D721Med (cell line): ENCODE results near the gene TBC1D5.
A peak's percentile ranks its signal among the peaks of the same experiment; 100 is the strongest.
"Not testable (repeated sequence)": the region's sequence is repeated elsewhere in the genome, so short reads cannot be mapped to it uniquely, and the experiment has no call there.

ENCODE experiments used
- DNase-seq: peaks from one replicate; pipeline ENCODE4 v3.0.0; 2011; ENCODE audit warnings: low spot score; ENCODE audit not compliant: insufficient read length
- FAIRE-seq: peaks from 2 replicates; lab custom pipeline; 2011; peaks lifted over from hg19 to GRCh38; lab: Jason Lieb, UNC
- CTCF ChIP-seq: IDR thresholded peaks from 2 replicates; pipeline ENCODE4 v1.5.1; 2012; ENCODE audit warnings: mild to moderate bottlenecking, control low read depth; ENCODE audit not compliant: insufficient read depth; ENCODE audit errors: missing control alignments

Gene TBC1D5

GRCh38 chr3:17707813-17708543 is 34.5 kb downstream of the TBC1D5 start:
- FAIRE-seq (no peak), DNase-seq (no peak)
- no peak for TF ChIP-seq CTCF

GRCh38 chr3:17705991-17706390 is 36.4 kb downstream of the TBC1D5 start:
- not testable (repeated sequence) for DNase-seq, FAIRE-seq

GRCh38 chr3:17699815-17700214 is 42.6 kb downstream of the TBC1D5 start:
- DNase-seq, FAIRE-seq: not testable (repeated sequence)

- not testable (repeated sequence) for DNase-seq, FAIRE-seq
Observed at GRCh38 chr3:17695665-17696064, 46.8 kb downstream of the TBC1D5 start.

- FAIRE-seq, result not testable (repeated sequence)
Observed at GRCh38 chr3:17693670-17693999, 48.8 kb downstream of the TBC1D5 start.

GRCh38 chr3:17692846-17693669 is 49.4 kb downstream of the TBC1D5 start:
- not testable (repeated sequence) for FAIRE-seq, DNase-seq

More at GRCh38 chr3:17693670-17693999, 48.8 kb downstream of the TBC1D5 start:
- not testable (repeated sequence) for DNase-seq

- no peak for FAIRE-seq
Observed at GRCh38 chr3:17687566-17687965, 54.9 kb downstream of the TBC1D5 start.

GRCh38 chr3:17686613-17687012 is 55.8 kb downstream of the TBC1D5 start:
- FAIRE-seq, result peak; percentile 41
- TF ChIP-seq CTCF, result peak; percentile 23
- DNase-seq, result no peak

More at GRCh38 chr3:17687566-17687965, 54.9 kb downstream of the TBC1D5 start:
- no peak for TF ChIP-seq CTCF
- DNase-seq, result no peak

GRCh38 chr3:17683542-17684207 is 58.8 kb downstream of the TBC1D5 start:
- DNase-seq, result no peak
- TF ChIP-seq CTCF, result no peak
- no peak for FAIRE-seq
